GM12892 (cell line): ENCODE results near the gene KCNAB1.
"Not testable (repeated sequence)": the region's sequence is repeated elsewhere in the genome, so short reads cannot be mapped to it uniquely, and the experiment has no call there.

Source experiments
- DNase-seq: peaks from one replicate; pipeline ENCODE4 v3.0.0; 2011; ENCODE audit not compliant: insufficient read length
- FAIRE-seq: peaks from 2 replicates; lab custom pipeline; 2011; peaks lifted over from hg19 to GRCh38; lab: Jason Lieb, UNC
- POLR2A ChIP-seq: IDR thresholded peaks from 2 replicates; pipeline ENCODE4 v1.6.1; 2011; ENCODE audit warnings: low read depth, low read length, control low read depth
- POLR2AphosphoS5 ChIP-seq: IDR thresholded peaks from 2 replicates; pipeline ENCODE4 v1.6.1; 2011; ENCODE audit warnings: low read depth, low read length, control low read depth
- TAF1 ChIP-seq: IDR thresholded peaks from 2 replicates; pipeline ENCODE4 v1.6.1; 2011; ENCODE audit warnings: low read depth, mild to moderate bottlenecking, control low read depth, low read length, borderline replicate concordance

KCNAB1 gene

DNA sequence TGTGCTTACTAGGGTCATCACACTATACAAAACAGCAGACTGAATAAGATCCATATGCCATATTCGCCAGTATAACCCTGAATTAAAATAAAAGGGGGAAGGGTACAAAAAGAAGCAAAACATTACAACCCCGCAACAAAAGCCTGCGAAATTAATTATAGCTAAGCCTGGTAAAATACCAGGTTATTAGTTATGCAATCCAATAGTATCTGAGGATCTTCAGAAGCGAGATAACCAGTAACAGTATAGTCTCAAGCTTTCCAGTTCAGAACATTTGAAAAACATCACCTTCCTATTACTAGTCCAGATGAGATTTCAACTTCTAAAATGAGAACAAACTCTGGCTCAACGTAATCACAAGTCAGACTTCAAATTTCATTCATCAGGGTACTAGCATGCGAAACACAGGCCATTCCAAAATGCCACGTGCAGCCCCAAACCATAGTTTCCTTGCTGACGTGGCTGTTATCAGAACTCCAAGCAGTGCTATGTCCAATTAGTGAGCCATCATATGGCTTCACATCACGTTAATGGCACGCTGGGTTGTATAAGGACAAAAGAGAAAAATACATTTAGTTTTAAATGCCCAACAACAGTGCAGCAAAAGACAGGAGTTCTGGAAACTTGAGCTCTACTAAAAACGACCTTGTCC, 433.5 kb downstream of the KCNAB1 start:
- peak; percentile 17 for FAIRE-seq
- TF ChIP-seq POLR2A, result no peak
- TF ChIP-seq TAF1, result no peak
- no peak for TF ChIP-seq POLR2AphosphoS5
- DNase-seq, result no peak

DNA sequence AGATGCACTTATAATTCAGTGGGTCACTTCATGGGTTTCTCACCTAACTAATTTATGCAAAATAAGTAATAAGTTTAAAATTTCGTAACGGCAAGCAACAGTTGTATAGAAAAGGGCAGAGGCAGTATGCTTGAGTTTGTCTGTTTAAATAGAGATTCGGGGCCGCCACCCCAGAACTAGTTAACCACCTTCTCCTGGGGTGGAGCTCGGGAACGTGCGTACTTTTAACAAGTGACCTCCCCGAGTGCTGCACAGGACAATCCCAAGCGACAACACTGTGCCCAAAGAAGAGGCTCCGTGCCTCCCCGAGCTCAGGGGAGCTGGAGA, 434.1 kb downstream of the KCNAB1 start:
- DNase-seq, result no peak
- TF ChIP-seq TAF1 (no peak), POLR2A (no peak), POLR2AphosphoS5 (no peak)
- FAIRE-seq, result no peak

DNA sequence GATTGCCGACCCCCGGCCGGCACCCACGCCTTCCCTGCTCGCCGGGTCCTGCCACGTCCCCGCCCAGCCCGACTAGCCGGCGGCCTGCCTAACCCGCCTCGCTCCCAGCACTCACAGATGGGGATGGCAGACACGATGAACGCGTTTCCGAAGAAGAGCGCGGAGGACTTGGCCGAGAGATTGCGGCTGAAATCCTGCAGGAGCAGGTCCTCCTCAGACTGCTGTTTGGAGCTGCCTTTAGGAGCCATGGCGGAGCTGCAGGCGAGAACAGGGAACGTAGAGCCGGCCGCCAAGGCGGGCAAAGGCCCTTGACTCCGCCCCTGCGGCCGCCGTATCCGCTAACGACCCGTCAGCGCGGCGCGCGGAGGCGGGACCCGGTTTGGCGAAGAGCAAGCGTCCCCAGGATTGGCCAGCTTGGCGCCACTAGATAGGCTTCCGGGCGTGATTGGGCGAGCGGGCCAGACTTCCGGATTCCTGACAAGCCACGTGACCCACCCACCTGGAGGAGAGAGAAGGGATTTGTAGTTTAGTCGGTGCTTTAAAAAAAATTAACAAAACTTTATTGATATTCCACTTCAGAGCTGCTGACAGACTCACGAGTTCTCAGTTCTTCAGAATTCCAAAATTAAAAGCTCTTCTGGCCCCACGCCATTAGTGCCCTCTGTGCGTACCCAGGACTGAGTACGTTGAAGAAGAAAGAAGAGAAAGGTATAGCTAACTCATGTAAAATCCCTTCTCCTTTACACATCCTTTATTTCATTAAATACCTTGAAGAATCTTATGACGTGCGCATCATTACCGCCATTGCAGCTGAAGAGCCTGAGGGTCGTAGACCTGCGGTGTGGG, 434.7 kb downstream of the KCNAB1 start, which contains the start of gene SSR3:
TSS of gene SSR3 (minus strand) at position 276 of the 846 bp plus-strand sequence. CDS start at position 248, 28 bp downstream.
- FAIRE-seq (peak; percentile 93), DNase-seq (peak; percentile 74)
- TF ChIP-seq POLR2A (peak; percentile 93), TAF1 (peak; percentile 74), POLR2AphosphoS5 (peak; percentile 92)

DNA sequence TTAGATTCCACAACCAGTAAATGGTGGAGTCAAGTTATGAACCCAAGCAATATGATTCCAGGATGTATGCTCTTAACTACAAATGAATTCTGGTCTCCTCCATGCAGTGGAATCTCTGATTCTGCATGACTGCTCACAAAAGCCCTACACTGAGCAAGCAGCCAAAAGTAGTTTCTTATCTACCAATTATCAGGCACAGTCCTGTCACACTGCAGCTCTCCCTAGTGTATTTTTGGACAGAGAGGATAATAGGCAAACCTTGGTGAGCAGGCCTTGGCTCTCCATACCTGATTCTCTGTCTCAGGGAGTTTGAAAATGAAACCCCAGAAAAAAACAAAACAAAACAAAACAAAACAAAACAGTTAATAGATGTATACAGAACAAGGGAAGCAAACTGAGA, 438.0 kb downstream of the KCNAB1 start:
- FAIRE-seq, result no peak
- DNase-seq, result no peak
- no peak for TF ChIP-seq TAF1
- no peak for TF ChIP-seq POLR2AphosphoS5
- no peak for TF ChIP-seq POLR2A

DNA sequence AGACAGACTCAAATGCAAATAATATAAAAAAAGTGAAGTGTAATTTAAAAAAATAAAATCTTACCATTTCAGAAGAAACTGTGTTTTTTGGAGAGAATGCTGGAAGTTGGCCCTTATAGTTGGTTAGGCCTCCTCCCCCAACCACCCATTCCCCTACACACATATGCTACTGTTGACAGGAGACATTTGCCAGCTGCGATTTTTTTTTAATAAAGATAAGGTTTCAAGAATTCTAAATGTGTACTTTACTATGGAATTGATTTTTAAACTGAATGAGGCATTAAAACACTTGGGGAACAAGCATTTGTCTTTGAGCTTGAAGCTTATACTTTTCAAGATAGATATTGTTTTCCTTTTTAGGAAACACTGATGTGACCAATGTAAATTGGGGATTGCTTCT, 438.9 kb downstream of the KCNAB1 start:
- FAIRE-seq (no peak), DNase-seq (no peak)
- no peak for TF ChIP-seq TAF1
- TF ChIP-seq POLR2A, result no peak
- no peak for TF ChIP-seq POLR2AphosphoS5

DNA sequence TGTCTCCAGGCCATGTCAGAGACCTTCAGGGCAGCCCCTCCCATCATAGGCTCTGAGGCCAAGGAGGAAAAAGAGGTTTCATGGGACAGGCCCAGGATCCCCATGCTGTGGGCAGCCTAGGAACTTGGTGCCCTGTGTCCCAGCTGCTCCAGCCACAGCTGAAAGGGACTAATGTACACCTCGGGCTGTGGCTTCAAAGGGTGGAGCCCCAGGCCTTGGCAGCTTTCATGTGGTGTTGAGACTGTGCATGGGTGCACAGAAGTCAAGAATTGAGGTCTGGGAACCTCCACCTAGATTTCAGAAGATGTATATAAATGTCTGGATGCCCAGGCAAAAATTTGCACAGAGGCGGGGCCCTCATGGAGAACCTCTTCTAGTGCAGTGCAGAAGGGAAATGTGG, 441.2 kb downstream of the KCNAB1 start:
- no peak for TF ChIP-seq POLR2AphosphoS5
- TF ChIP-seq TAF1, result no peak
- no peak for TF ChIP-seq POLR2A
- no peak for FAIRE-seq
- DNase-seq, result no peak

DNA sequence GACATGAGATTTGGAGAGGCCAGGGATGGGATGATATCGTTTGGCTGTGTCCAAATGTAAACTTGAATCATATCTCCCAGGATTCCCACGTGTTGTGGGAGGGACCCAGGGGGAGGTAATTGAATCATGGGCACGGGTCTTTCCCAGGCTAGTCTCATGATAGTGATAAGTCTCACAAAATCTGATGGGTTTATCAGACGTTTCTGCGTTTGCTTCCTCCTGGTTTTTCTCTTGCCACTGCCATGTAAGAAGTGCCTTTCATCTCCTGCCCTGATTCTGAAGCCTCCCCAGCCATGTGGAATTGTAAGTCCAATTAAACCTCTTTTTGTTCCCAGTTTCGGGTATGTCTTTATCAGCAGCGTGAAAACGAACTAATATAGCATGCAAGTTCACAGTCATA, 442.1 kb downstream of the KCNAB1 start:
- FAIRE-seq, result peak; percentile 21
- DNase-seq, result not testable (repeated sequence)

DNA sequence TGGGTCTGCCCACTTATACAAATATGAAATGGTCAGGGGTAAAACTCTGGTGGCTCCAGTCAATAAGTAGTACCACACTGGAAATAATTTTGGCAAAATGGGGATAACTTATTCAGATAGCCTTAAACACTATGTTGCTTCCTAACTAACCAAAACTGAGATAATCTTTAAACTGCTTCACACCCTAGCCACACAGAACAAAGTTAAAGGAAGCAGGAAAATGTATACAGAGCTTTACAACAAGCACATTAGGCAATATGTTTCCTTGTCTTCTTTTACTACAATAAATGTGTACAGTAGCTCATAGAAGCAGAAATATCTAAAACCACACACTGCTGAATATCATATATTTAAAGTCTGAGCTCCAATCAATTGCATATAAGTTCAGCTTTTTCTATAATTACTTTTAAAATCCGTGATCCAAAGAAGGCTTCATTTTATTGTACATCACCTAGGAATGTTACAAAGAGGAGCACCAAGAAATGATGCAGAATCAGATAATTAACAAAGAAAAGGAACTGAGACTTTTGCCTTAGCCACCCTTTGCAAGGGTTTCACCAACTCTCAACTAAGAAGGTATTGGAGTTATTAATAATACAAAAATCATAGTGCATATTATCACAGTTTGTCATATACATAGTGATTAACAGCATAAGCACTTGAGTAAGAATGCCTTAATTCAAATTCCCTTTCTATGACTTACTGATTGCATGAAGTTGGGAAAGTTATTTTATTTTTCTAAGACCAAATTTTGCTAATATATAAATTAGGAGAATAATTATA, 443.7 kb downstream of the KCNAB1 start:
- FAIRE-seq (no peak), DNase-seq (no peak)
- TF ChIP-seq POLR2A, result no peak
- TF ChIP-seq POLR2AphosphoS5, result no peak
- TF ChIP-seq TAF1, result no peak

DNA sequence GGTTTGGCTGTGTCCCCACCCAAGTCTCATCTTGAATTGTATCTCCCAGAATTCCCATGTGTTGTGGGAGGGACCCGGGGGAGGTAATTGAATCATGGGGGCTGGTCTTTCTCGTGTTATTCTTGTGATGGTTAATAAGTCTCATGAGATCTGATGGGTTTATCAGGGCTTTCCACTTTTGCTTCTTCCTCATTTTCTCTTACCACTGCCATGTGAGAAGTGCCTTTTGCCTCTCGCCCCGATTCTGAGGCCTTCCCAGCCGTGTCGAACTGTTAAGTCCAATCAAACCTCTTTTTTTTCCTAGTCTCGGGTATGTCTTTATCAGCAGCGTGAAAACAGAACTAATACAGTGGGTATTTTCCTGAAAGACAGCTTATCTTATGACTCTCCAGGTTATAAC, 448.6 kb downstream of the KCNAB1 start:
- FAIRE-seq, DNase-seq: not testable (repeated sequence)

DNA sequence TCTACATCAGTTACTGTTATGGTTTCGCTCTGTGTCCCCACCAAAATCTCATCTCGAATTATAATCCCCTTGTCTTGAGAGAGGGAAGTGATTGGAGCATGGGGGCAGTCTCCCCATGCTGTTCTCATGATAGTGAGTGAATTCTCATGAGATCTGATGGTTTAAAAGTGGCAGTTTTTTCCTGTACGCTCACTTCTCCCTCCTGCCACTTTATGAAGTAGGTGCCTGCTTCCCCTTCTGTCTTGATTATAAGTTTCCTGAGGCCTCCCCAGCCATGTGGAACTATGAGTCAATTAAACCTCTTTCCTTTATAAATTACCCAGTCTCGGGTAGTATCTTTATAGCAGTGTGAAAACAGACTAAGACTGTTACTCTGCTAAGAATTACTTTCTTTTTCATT, 449.5 kb downstream of the KCNAB1 start:
- not testable (repeated sequence) for DNase-seq, FAIRE-seq

DNA sequence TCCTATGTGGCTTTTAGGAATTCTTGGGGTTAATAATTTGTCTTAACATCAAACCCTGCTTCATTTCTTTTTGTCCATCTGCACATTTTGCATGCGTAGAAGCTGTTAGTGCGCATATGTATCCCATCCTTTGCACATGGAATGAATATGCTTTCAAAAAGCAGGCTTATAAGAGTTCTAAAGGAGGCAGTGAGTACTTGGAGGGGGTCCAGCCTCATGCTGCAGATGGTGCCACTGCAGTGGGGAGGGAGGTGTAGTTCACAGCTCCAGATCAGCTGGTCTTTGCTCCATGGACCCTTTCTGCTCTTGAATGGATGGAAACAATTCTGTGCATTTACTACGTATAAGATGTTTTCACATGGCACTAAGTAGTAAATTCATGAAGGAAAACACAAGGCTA, 455.3 kb downstream of the KCNAB1 start:
- TF ChIP-seq POLR2AphosphoS5 (no peak), POLR2A (no peak)
- no peak for FAIRE-seq

DNA sequence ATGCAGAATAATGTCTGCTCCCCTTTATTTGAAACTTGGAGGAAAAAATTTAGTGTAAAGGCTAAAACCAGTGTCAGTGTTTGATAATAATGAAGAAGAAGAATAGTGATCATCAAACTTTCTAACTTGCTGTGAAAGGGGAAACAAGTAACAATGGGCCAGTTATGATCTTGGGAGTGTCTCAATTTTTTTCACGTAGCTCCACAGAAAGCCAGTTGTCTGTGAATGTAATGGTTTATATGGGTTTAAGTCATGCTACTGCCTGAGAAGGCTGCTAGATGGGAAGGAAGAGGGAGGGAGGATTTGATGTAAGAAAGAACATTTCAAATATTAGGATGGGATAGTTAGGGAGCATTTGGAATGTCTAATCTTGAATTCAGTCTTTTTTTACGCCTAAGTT, 455.7 kb downstream of the KCNAB1 start:
- TF ChIP-seq POLR2AphosphoS5 (no peak), POLR2A (no peak), TAF1 (no peak)
- DNase-seq, result no peak
- FAIRE-seq, result no peak

More for the DNA sequence above, 455.3 kb downstream of the KCNAB1 start:
- no peak for DNase-seq
